Dendritic cell treated with granulocyte-macrophage colony-stimulating factor and Interleukin-4, amounts not matched to agents 40 ng/mL and 50 ng/mL, for 4 days (primary cell): ENCODE data around the gene DNAH10.
A peak's percentile ranks its signal among the peaks of the same experiment; 100 is the strongest.
"Not testable (repeated sequence)": the region's sequence is repeated elsewhere in the genome, so short reads cannot be mapped to it uniquely, and the experiment has no call there.

Source experiments
- H3K27ac Mint-ChIP-seq: one replicate; pipeline ENCODE4 v1.8.0; 2022; ENCODE audit warnings: mild to moderate bottlenecking, mixed read lengths
- H3K27me3 Mint-ChIP-seq: one replicate; pipeline ENCODE4 v1.8.0; 2022; ENCODE audit warnings: mild to moderate bottlenecking, mixed read lengths
- H3K36me3 Mint-ChIP-seq: one replicate; pipeline ENCODE4 v1.8.0; 2022; ENCODE audit warnings: low read depth, mixed read lengths
- H3K4me1 Mint-ChIP-seq: one replicate; pipeline ENCODE4 v1.8.0; 2022; ENCODE audit warnings: low read depth, mixed read lengths
- H3K4me3 Mint-ChIP-seq: one replicate; pipeline ENCODE4 v1.8.0; 2022; ENCODE audit warnings: mild to moderate bottlenecking, moderate library complexity, mixed read lengths
- H3K9me3 Mint-ChIP-seq: one replicate; pipeline ENCODE4 v1.8.0; 2022; ENCODE audit warnings: mixed read lengths
- intact Hi-C: fragments of 100-400 bp; cut with micrococcal nuclease; formaldehyde crosslinking; loops from one replicate; pipeline ENCODE4 v1.15.0; 2022

DNAH10 gene

GRCh38 chr12:123941000-123941399 lies 178.9 kb downstream of the DNAH10 start:
- H3K27me3 Mint-ChIP-seq, result no peaks in the 10 kb centered on the region
- peaks cover 18% of the 10 kb centered on the region for H3K9me3 Mint-ChIP-seq
- H3K4me3 Mint-ChIP-seq, result no peak overlapping the region
- intact Hi-C loops, result no loop called here
- H3K27ac Mint-ChIP-seq, result peak overlapping the region; percentile 63
- peaks cover 66% of the 10 kb centered on the region for H3K36me3 Mint-ChIP-seq
- H3K4me1 Mint-ChIP-seq, result peaks cover 36% of the 10 kb centered on the region

GRCh38 chr12:123941624-123942237 lies 179.6 kb downstream of the DNAH10 start:
- H3K4me3 Mint-ChIP-seq, result no peak overlapping the region
- H3K27ac Mint-ChIP-seq, result peak overlapping the region; percentile 63
- peaks cover 36% of the 10 kb centered on the region for H3K4me1 Mint-ChIP-seq

GRCh38 chr12:123942238-123942653 lies 180.1 kb downstream of the DNAH10 start:
- no peaks in the 10 kb centered on the region for H3K27me3 Mint-ChIP-seq
- intact Hi-C loops, result no loop called here
- H3K36me3 Mint-ChIP-seq, result peaks cover 53% of the 10 kb centered on the region
- peak overlapping the region; percentile 63 for H3K27ac Mint-ChIP-seq
- peaks cover 36% of the 10 kb centered on the region for H3K4me1 Mint-ChIP-seq
- peaks cover 18% of the 10 kb centered on the region for H3K9me3 Mint-ChIP-seq
- no peak overlapping the region for H3K4me3 Mint-ChIP-seq

More at GRCh38 chr12:123941624-123942237, 179.6 kb downstream of the DNAH10 start:
- peaks cover 58% of the 10 kb centered on the region for H3K36me3 Mint-ChIP-seq
- H3K9me3 Mint-ChIP-seq, result peaks cover 18% of the 10 kb centered on the region
- no peaks in the 10 kb centered on the region for H3K27me3 Mint-ChIP-seq
- intact Hi-C loops, result no loop called here

GRCh38 chr12:123942911-123943648 lies 181.0 kb downstream of the DNAH10 start:
- intact Hi-C loops, result no loop called here
- H3K9me3 Mint-ChIP-seq, result peaks cover 18% of the 10 kb centered on the region
- no peak overlapping the region for H3K4me3 Mint-ChIP-seq
- no peak overlapping the region for H3K27ac Mint-ChIP-seq
- peaks cover 28% of the 10 kb centered on the region for H3K4me1 Mint-ChIP-seq
- H3K36me3 Mint-ChIP-seq, result peaks cover 46% of the 10 kb centered on the region
- H3K27me3 Mint-ChIP-seq, result no peaks in the 10 kb centered on the region

- no peak overlapping the region for H3K4me3 Mint-ChIP-seq
- no peaks in the 10 kb centered on the region for H3K27me3 Mint-ChIP-seq
- H3K9me3 Mint-ChIP-seq, result peaks cover 18% of the 10 kb centered on the region
- intact Hi-C loops, result no loop called here
- H3K36me3 Mint-ChIP-seq, result peaks cover 50% of the 10 kb centered on the region
- H3K27ac Mint-ChIP-seq, result no peak overlapping the region
- peaks cover 21% of the 10 kb centered on the region for H3K4me1 Mint-ChIP-seq
These were observed 181.7 kb downstream of the DNAH10 start for GRCh38 chr12:123943816-123944215.

GRCh38 chr12:123944696-123945095 lies 182.6 kb downstream of the DNAH10 start:
- Mint-ChIP-seq H3K4me1 (peaks cover 16% of the 10 kb centered on the region), H3K27me3 (no peaks in the 10 kb centered on the region), H3K27ac (no peak overlapping the region), H3K36me3 (peaks cover 57% of the 10 kb centered on the region), H3K4me3 (no peak overlapping the region), H3K9me3 (peaks cover 18% of the 10 kb centered on the region)
- intact Hi-C loops, result no loop called here

GRCh38 chr12:123945287-123946151 lies 183.4 kb downstream of the DNAH10 start:
- no peak overlapping the region for H3K27ac Mint-ChIP-seq
- no peak overlapping the region for H3K4me3 Mint-ChIP-seq
- H3K36me3 Mint-ChIP-seq, result peaks cover 55% of the 10 kb centered on the region
- peaks cover 12% of the 10 kb centered on the region for H3K4me1 Mint-ChIP-seq
- peaks cover 18% of the 10 kb centered on the region for H3K9me3 Mint-ChIP-seq
- no peaks in the 10 kb centered on the region for H3K27me3 Mint-ChIP-seq
- intact Hi-C loops, result no loop called here

GRCh38 chr12:123946152-123946515 lies 184.0 kb downstream of the DNAH10 start:
- Mint-ChIP-seq H3K4me3 (no peak overlapping the region), H3K4me1 (peaks cover 15% of the 10 kb centered on the region), H3K36me3 (peaks cover 51% of the 10 kb centered on the region), H3K9me3 (peaks cover 18% of the 10 kb centered on the region), H3K27me3 (no peaks in the 10 kb centered on the region), H3K27ac (no peak overlapping the region)
- intact Hi-C loops, result no loop called here

GRCh38 chr12:123946516-123947505 lies 184.7 kb downstream of the DNAH10 start:
- Mint-ChIP-seq H3K9me3 (peaks cover 12% of the 10 kb centered on the region), H3K36me3 (peaks cover 44% of the 10 kb centered on the region)
- intact Hi-C loops, H3K27me3 Mint-ChIP-seq, H3K27ac Mint-ChIP-seq, H3K4me1 Mint-ChIP-seq, H3K4me3 Mint-ChIP-seq: not testable (repeated sequence)

GRCh38 chr12:123947531-123947930 lies 185.4 kb downstream of the DNAH10 start:
- H3K27ac Mint-ChIP-seq, H3K27me3 Mint-ChIP-seq, H3K4me1 Mint-ChIP-seq, H3K9me3 Mint-ChIP-seq, H3K4me3 Mint-ChIP-seq, intact Hi-C loops: not testable (repeated sequence)
- H3K36me3 Mint-ChIP-seq, result peaks cover 37% of the 10 kb centered on the region

- Mint-ChIP-seq H3K9me3 (no peaks in the 10 kb centered on the region), H3K27ac (no peak overlapping the region), H3K36me3 (peaks cover 28% of the 10 kb centered on the region), H3K4me3 (no peak overlapping the region), H3K4me1 (peaks cover 8% of the 10 kb centered on the region), H3K27me3 (no peaks in the 10 kb centered on the region)
- intact Hi-C loops, result no loop called here
These were observed 186.3 kb downstream of the DNAH10 start for GRCh38 chr12:123948401-123948795.

GRCh38 chr12:123948796-123949769 lies 187.0 kb downstream of the DNAH10 start:
- Mint-ChIP-seq H3K4me1 (peaks cover 8% of the 10 kb centered on the region), H3K27ac (no peak overlapping the region), H3K27me3 (no peaks in the 10 kb centered on the region), H3K4me3 (no peak overlapping the region), H3K36me3 (peaks cover 22% of the 10 kb centered on the region), H3K9me3 (no peaks in the 10 kb centered on the region)
- intact Hi-C loops, result no loop called here
